NT2/D1 (cell line): Measurements from ENCODE around the gene TXNRD1.

Source experiments
- SUZ12 ChIP-seq: IDR thresholded peaks from 2 replicates; pipeline ENCODE4 v1.6.1; 2011; ENCODE audit not compliant: insufficient read length, insufficient read depth; ENCODE audit errors: extremely low read depth
- YY1 ChIP-seq: IDR thresholded peaks from 2 replicates; pipeline ENCODE4 v1.6.1; 2011; ENCODE audit not compliant: insufficient read length, insufficient read depth
- ZNF274 ChIP-seq: IDR thresholded peaks from 2 replicates; pipeline ENCODE4 v1.6.1; 2011; ENCODE audit warnings: mild to moderate bottlenecking, low read depth, low read length

- no peak for TF ChIP-seq SUZ12
- TF ChIP-seq ZNF274: no peak
- TF ChIP-seq YY1: no peak
These were observed 91.5 kb downstream of the TXNRD1 start for GRCh38 chr12:104306943-104307654.
